ENCODE data around the gene ENTR1. TPM values are rescaled to one million over a fixed set of nuclear protein-coding genes. Genes with fewer than 3 reads are reported as not detected.
"Not testable (repeated sequence)": the region's sequence is repeated elsewhere in the genome, so short reads cannot be mapped to it uniquely, and the experiment has no call there.

The ENTR1 gene
- total and polyA plus RNA-seq, 10 of the 15 experiments (the other 5 are each of a cell fraction or from before 2014, with no cell fraction given) = 8.2 to 96.4 (median 41.1) TPM

- TF ChIP-seq ZNF592 (IDR thresholded peaks at IDR 0.05) = no peak
Measured at GRCh38 chr9:136426787-136427186, 16.4 kb upstream of the ENTR1 start (continued).

- RAD21 ChIA-PET (ENCODE audit: unreplicated experiment); H4K20me1 ChIP-seq (ENCODE audit: control insufficient read depth, insufficient read depth); DNase-seq (ENCODE audit: low read depth, low spot score); ATAC-seq; POLR2A ChIA-PET; H3K4me2 ChIP-seq (ENCODE audit: control insufficient read depth, insufficient read depth); H3K4me3 ChIP-seq; intact Hi-C loops (cut with micrococcal nuclease; ENCODE audit: unreplicated experiment); SMC1A ChIA-PET (ENCODE audit: uncharacterized antibody, unreplicated experiment); H3K27me3 ChIP-seq (replicated peaks in 1 of 2; ENCODE audit: control insufficient read depth in 2 of 2, insufficient read depth in 2 of 2, low read length in 1 of 2); H2AFZ ChIP-seq (ENCODE audit: control insufficient read depth, low read depth, low read length); H3K9ac ChIP-seq (ENCODE audit: control insufficient read depth, insufficient read depth, low read length); in situ Hi-C loops (cut with MboI); BruUV-seq (replicated peaks); H3K4me1 ChIP-seq (ENCODE audit: control insufficient read depth, insufficient read depth, low read length); H3K9me3 ChIP-seq (replicated peaks; ENCODE audit: control insufficient read depth, insufficient read depth, low read length); H3K79me2 ChIP-seq (ENCODE audit: control insufficient read depth, insufficient read depth, low read length); FAIRE-seq; H3K27ac ChIP-seq (ENCODE audit: control insufficient read depth, insufficient read depth): not testable (repeated sequence)
- peaks cover 18 to 21% of the 10 kb centered on the region in 2 experiments; a peak in 3 of 4 replicates for H3K36me3 ChIP-seq (ENCODE audit: control insufficient read depth in 2 of 2, insufficient read depth in 2 of 2, low read length in 1 of 2)
- 68% methylated on average over 7 of the region's 7 CpGs for WGBS (ENCODE audit: insufficient coverage, insufficient replicate concordance, low lambda C conversion rate, missing lambda C conversion rate)
- CTCF ChIA-PET = interaction anchor here (1.1 kb wide), 1 partner anchor 25 kb away, joined by 4 read pairs; the partner anchor contains the start of gene SNAPC4
Measured at GRCh38 chr9:136425367-136425766, 15.0 kb upstream of the ENTR1 start.

Measured in GM12878 (cell line).